ENCODE data around the gene SLC27A4. TPM values are rescaled to one million over a fixed set of nuclear protein-coding genes. Genes with fewer than 3 reads are reported as not detected.

SLC27A4 gene
- total RNA-seq, 1 donor from 2014 or later = 23.0 TPM

- Mint-ChIP-seq H3K36me3 (ENCODE audit: low read depth, unreplicated experiment) (no peaks in the 10 kb centered on the region), H3K27me3 (ENCODE audit: unreplicated experiment) (peaks cover 2% of the 10 kb centered on the region), H3K9me3 (ENCODE audit: unreplicated experiment) (no peaks in the 10 kb centered on the region), H3K4me1 (ENCODE audit: unreplicated experiment) (no peaks in the 10 kb centered on the region), H3K4me3 (ENCODE audit: unreplicated experiment) (no peak overlapping the region), H3K27ac (ENCODE audit: unreplicated experiment) (no peak overlapping the region)
- DNase-seq (ENCODE audit: low spot score) = no peak
- TF ChIP-seq CTCF (IDR thresholded peaks at IDR 0.05; ENCODE audit: unreplicated experiment) = no peak
Measured at GRCh38 chr9:128296340-128297220, 43.7 kb upstream of the SLC27A4 start.

- Mint-ChIP-seq H3K9me3 (ENCODE audit: unreplicated experiment) (no peaks in the 10 kb centered on the region), H3K4me1 (ENCODE audit: unreplicated experiment) (no peaks in the 10 kb centered on the region)
Measured at GRCh38 chr9:128297221-128297773, 43.0 kb upstream of the SLC27A4 start.

GRCh38 chr9:128298535-128299482 is 41.5 kb upstream of the SLC27A4 start:
- no peaks in the 10 kb centered on the region for H3K4me1 Mint-ChIP-seq (ENCODE audit: unreplicated experiment)
- DNase-seq (ENCODE audit: low spot score) = no peak
- no peaks in the 10 kb centered on the region for H3K36me3 Mint-ChIP-seq (ENCODE audit: low read depth, unreplicated experiment)
- TF ChIP-seq CTCF (IDR thresholded peaks at IDR 0.05; ENCODE audit: unreplicated experiment) = no peak
- H3K9me3 Mint-ChIP-seq (ENCODE audit: unreplicated experiment) = no peaks in the 10 kb centered on the region
- H3K27ac Mint-ChIP-seq (ENCODE audit: unreplicated experiment) = no peak overlapping the region
- H3K27me3 Mint-ChIP-seq (ENCODE audit: unreplicated experiment) = peaks cover under 1% of the 10 kb centered on the region
- H3K4me3 Mint-ChIP-seq (ENCODE audit: unreplicated experiment) = no peak overlapping the region

More at GRCh38 chr9:128297221-128297773, 43.0 kb upstream of the SLC27A4 start:
- H3K27me3 Mint-ChIP-seq (ENCODE audit: unreplicated experiment) = peaks cover 2% of the 10 kb centered on the region
- DNase-seq (ENCODE audit: low spot score) = no peak
- TF ChIP-seq CTCF (IDR thresholded peaks at IDR 0.05; ENCODE audit: unreplicated experiment) = no peak
- no peaks in the 10 kb centered on the region for H3K36me3 Mint-ChIP-seq (ENCODE audit: low read depth, unreplicated experiment)
- H3K4me3 Mint-ChIP-seq (ENCODE audit: unreplicated experiment) = no peak overlapping the region
- no peak overlapping the region for H3K27ac Mint-ChIP-seq (ENCODE audit: unreplicated experiment)

GRCh38 chr9:128304136-128304970 is 36.0 kb upstream of the SLC27A4 start:
- TF ChIP-seq CTCF (IDR thresholded peaks at IDR 0.05; ENCODE audit: unreplicated experiment) = no peak
- Mint-ChIP-seq H3K27ac (ENCODE audit: unreplicated experiment) (no peak overlapping the region), H3K27me3 (ENCODE audit: unreplicated experiment) (peaks cover 2% of the 10 kb centered on the region)

More at GRCh38 chr9:128304136-128304970, 36.0 kb upstream of the SLC27A4 start:
- peaks cover 3% of the 10 kb centered on the region for H3K36me3 Mint-ChIP-seq (ENCODE audit: low read depth, unreplicated experiment)
- H3K9me3 Mint-ChIP-seq (ENCODE audit: unreplicated experiment) = no peaks in the 10 kb centered on the region
- H3K4me1 Mint-ChIP-seq (ENCODE audit: unreplicated experiment) = no peaks in the 10 kb centered on the region
- H3K4me3 Mint-ChIP-seq (ENCODE audit: unreplicated experiment) = no peak overlapping the region
- DNase-seq (ENCODE audit: low spot score) = no peak

Measured in endothelial cell (in vitro differentiated cells).